ENCODE measurements around the gene ANKRD34A. TPM values are rescaled to one million over a fixed set of nuclear protein-coding genes. Genes with fewer than 3 reads are reported as not detected.

The ANKRD34A gene
- total RNA-seq, 1 donor from 2014 or later = under 0.01 TPM

- no peaks in the 10 kb centered on the region for H3K9me3 ChIP-seq (ENCODE audit: control insufficient read depth in 3 of 3, low read length in 3 of 3)
- H3K36me3 ChIP-seq (ENCODE audit: control insufficient read depth in 3 of 3, insufficient read depth in 3 of 3, low read length in 3 of 3) = peaks cover 37 to 39% (median 39%) of the 10 kb centered on the region in 3 donors
- no peaks in the 10 kb centered on the region for H3K27me3 ChIP-seq (ENCODE audit: control insufficient read depth in 3 of 3, insufficient read depth in 3 of 3, low read length in 3 of 3)
- H3K4me3 ChIP-seq (ENCODE audit: low read length in 3 of 3) = peak overlapping the region; percentile 88 to 93 (median 93)
- peak overlapping the region; percentile 99 for H3K27ac ChIP-seq (ENCODE audit: low read depth, low read length)
- H3K4me1 ChIP-seq (ENCODE audit: control insufficient read depth in 3 of 3, insufficient read depth in 3 of 3, low read length in 3 of 3) = peaks cover 37 to 53% (median 38%) of the 10 kb centered on the region in 3 donors
- peak overlapping the region; percentile 88 to 95 (median 94) for H3K9ac ChIP-seq (ENCODE audit: low read depth in 1 of 3, low read length in 3 of 3)
Observed at GRCh38 chr1:145997016-145997717, 32.8 kb upstream of the ANKRD34A start.

- Histone ChIP-seq H3K36me3 (ENCODE audit: control insufficient read depth in 3 of 3, insufficient read depth in 3 of 3, low read length in 3 of 3) (peaks cover 37 to 39% (median 39%) of the 10 kb centered on the region in 3 donors), H3K4me1 (ENCODE audit: control insufficient read depth in 3 of 3, insufficient read depth in 3 of 3, low read length in 3 of 3) (peaks cover 38 to 50% (median 40%) of the 10 kb centered on the region in 3 donors), H3K9me3 (ENCODE audit: control insufficient read depth in 3 of 3, low read length in 3 of 3) (no peaks in the 10 kb centered on the region), H3K4me3 (ENCODE audit: low read length in 3 of 3) (peak within 1 kb of the TSS; percentile 92 to 97 (median 93)), H3K9ac (ENCODE audit: low read depth in 1 of 3, low read length in 3 of 3) (peak within 1 kb of the TSS; percentile 94 to 97 (median 95)), H3K27ac (ENCODE audit: low read depth, low read length) (peak within 1 kb of the TSS; percentile 99), H3K27me3 (ENCODE audit: control insufficient read depth in 3 of 3, insufficient read depth in 3 of 3, low read length in 3 of 3) (no peaks in the 10 kb centered on the region)
Observed at GRCh38 chr1:145996433-145997015, 32.1 kb upstream of the ANKRD34A start, which contains the start of gene TXNIP. Gene TXNIP (minus strand): TSS chr1:145996579. CDS start chr1:145996266, 313 bp downstream.

GRCh38 chr1:145995964-145996432 lies 31.6 kb upstream of the ANKRD34A start:
- Histone ChIP-seq H3K4me3 (ENCODE audit: low read length in 3 of 3) (peak overlapping the region; percentile 92 to 97 (median 93)), H3K9ac (ENCODE audit: low read depth in 1 of 3, low read length in 3 of 3) (peak overlapping the region; percentile 94 to 97 (median 95)), H3K36me3 (ENCODE audit: control insufficient read depth in 3 of 3, insufficient read depth in 3 of 3, low read length in 3 of 3) (peaks cover 37 to 39% (median 39%) of the 10 kb centered on the region in 3 donors), H3K27me3 (ENCODE audit: control insufficient read depth in 3 of 3, insufficient read depth in 3 of 3, low read length in 3 of 3) (no peaks in the 10 kb centered on the region), H3K4me1 (ENCODE audit: control insufficient read depth in 3 of 3, insufficient read depth in 3 of 3, low read length in 3 of 3) (peaks cover 38 to 50% (median 40%) of the 10 kb centered on the region in 3 donors), H3K27ac (ENCODE audit: low read depth, low read length) (peak overlapping the region; percentile 99), H3K9me3 (ENCODE audit: control insufficient read depth in 3 of 3, low read length in 3 of 3) (no peaks in the 10 kb centered on the region)

DNA sequence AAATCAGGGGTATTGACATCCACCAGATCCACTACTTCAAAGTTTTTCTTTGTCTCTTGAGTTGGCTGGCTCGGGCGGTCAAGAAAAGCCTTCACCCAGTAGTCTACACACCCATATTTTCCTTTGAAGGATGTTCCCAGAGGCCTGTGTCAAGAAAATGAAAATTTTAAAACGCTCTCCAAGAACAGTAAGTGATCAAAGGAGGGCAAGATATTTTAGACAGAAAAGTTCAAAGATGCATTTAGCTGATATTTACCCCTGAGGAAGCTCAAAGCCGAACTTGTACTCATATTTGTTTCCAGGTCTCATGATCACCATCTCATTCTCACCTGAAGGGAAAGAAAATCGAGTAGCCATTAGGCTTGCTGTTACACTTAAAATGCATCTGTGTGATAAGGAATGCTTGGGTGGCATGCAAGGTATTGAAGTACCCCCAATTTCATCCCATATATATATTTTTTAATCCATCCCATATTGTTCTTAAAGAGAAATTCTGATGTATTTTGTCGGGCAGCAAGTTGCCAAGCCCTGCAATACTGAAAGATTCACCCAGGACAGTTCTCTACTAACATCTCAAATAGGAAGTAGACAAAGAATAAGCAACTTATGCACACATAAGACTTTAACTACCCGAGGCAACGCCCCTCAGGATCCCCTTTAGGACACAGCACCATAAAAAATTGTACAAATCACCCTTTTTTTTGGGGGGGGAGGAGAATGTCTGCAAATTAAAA lies 30.9 kb upstream of the ANKRD34A start:
- peaks cover 37 to 39% (median 39%) of the 10 kb centered on the region in 3 donors for H3K36me3 ChIP-seq (ENCODE audit: control insufficient read depth in 3 of 3, insufficient read depth in 3 of 3, low read length in 3 of 3)
- peak overlapping the region; percentile 99 for H3K27ac ChIP-seq (ENCODE audit: low read depth, low read length)
- H3K9ac ChIP-seq (ENCODE audit: low read depth in 1 of 3, low read length in 3 of 3) = peak overlapping the region; percentile 94 to 97 (median 95)
- H3K4me3 ChIP-seq (ENCODE audit: low read length in 3 of 3) = peak overlapping the region; percentile 92 to 97 (median 93)
- H3K4me1 ChIP-seq (ENCODE audit: control insufficient read depth in 3 of 3, insufficient read depth in 3 of 3, low read length in 3 of 3) = peaks cover 40 to 50% (median 41%) of the 10 kb centered on the region in 3 donors
- no peaks in the 10 kb centered on the region for H3K9me3 ChIP-seq (ENCODE audit: control insufficient read depth in 3 of 3, low read length in 3 of 3)
- H3K27me3 ChIP-seq (ENCODE audit: control insufficient read depth in 3 of 3, insufficient read depth in 3 of 3, low read length in 3 of 3) = no peaks in the 10 kb centered on the region

DNA sequence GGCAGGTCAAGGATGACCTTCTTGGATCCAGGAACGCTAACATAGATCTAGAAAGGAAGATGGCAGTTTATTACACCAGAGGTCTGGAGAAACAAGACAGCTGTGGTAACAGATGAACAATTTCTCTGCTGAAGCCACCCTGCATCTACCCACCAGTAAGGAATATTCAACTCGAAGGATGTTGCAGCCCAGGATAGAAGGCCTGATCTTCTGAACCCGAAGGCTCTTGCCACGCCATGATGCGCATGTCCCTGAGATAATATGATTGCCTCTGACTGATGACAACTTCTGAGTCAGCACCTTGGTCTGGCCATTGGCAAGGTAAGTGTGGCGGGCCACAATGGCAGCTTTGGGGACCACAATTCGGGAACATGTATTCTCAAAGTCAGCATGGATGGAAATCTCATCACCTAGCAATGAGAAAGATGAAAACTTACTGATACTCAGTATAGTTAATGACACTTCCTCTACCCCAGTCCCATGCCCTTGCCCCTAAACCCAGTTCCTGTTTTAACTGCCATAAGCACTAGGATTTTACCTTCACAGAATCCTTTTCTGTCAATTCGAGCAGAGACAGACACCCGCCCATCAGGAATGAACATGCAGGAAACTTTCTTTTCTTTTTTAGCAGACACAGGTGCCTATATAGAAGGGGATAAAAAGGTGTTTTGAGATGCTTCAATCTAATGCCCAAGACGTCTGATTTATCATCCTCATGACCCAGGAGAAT lies 30.2 kb upstream of the ANKRD34A start:
- H3K27ac ChIP-seq (ENCODE audit: low read depth, low read length) = peak overlapping the region; percentile 99

DNA sequence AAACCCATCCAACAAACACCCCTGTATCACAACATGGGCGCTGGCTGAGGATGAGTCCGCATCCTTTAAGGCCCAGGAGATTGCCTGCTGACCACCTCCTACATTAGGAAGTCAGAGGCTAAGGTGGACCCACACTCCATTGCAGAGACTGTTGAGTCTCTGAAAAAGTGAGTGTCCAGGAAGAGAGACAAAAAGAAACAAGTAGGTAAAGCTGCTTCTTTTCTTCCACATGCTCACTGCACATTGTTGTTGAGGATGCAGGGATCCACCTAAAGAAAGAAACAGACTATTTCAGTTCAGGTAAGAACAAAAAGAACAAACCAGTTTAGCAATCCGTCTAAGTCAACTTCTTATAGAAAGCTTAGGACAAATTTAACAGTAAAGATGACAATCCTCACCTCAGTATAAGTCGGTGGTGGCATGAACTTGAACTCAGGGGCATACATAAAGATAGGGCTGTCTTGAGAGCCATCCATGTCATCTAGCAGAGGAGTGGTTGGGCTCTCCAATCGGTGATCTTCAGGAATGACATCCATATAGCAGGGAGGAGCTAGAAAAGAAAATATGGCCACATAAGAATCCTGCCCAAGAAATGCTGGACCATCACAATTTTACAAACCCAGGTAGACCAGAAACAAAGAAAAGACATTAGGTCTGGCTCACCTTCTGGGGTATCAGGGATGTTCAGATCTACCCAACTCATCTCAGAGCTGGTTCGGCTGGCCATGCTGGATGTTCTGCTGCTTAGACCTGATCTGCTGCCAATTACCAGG lies 29.4 kb upstream of the ANKRD34A start:
- Histone ChIP-seq H3K27ac (ENCODE audit: low read depth, low read length) (peak overlapping the region; percentile 99), H3K9ac (ENCODE audit: low read depth in 1 of 3, low read length in 3 of 3) (peak overlapping the region; percentile 94 to 97 (median 95)), H3K27me3 (ENCODE audit: control insufficient read depth in 3 of 3, insufficient read depth in 3 of 3, low read length in 3 of 3) (no peaks in the 10 kb centered on the region), H3K9me3 (ENCODE audit: control insufficient read depth in 3 of 3, low read length in 3 of 3) (no peaks in the 10 kb centered on the region), H3K4me3 (ENCODE audit: low read length in 3 of 3) (peak overlapping the region; percentile 92 to 97 (median 93)), H3K36me3 (ENCODE audit: control insufficient read depth in 3 of 3, insufficient read depth in 3 of 3, low read length in 3 of 3) (peaks cover 37 to 39% (median 39%) of the 10 kb centered on the region in 3 donors), H3K4me1 (ENCODE audit: control insufficient read depth in 3 of 3, insufficient read depth in 3 of 3, low read length in 3 of 3) (peaks cover 27 to 36% (median 29%) of the 10 kb centered on the region in 3 donors)

More for the DNA sequence above, 30.2 kb upstream of the ANKRD34A start:
- H3K36me3 ChIP-seq (ENCODE audit: control insufficient read depth in 3 of 3, insufficient read depth in 3 of 3, low read length in 3 of 3) = peaks cover 37 to 39% (median 39%) of the 10 kb centered on the region in 3 donors
- peaks cover 32 to 44% (median 35%) of the 10 kb centered on the region in 3 donors for H3K4me1 ChIP-seq (ENCODE audit: control insufficient read depth in 3 of 3, insufficient read depth in 3 of 3, low read length in 3 of 3)
- H3K9ac ChIP-seq (ENCODE audit: low read depth in 1 of 3, low read length in 3 of 3) = peak overlapping the region; percentile 94 to 97 (median 95)
- H3K4me3 ChIP-seq (ENCODE audit: low read length in 3 of 3) = peak overlapping the region; percentile 92 to 97 (median 93)
- no peaks in the 10 kb centered on the region for H3K9me3 ChIP-seq (ENCODE audit: control insufficient read depth in 3 of 3, low read length in 3 of 3)
- no peaks in the 10 kb centered on the region for H3K27me3 ChIP-seq (ENCODE audit: control insufficient read depth in 3 of 3, insufficient read depth in 3 of 3, low read length in 3 of 3)

GRCh38 chr1:145992958-145993617 lies 28.7 kb upstream of the ANKRD34A start:
- peak overlapping the region; percentile 99 for H3K27ac ChIP-seq (ENCODE audit: low read depth, low read length)
- H3K9ac ChIP-seq (ENCODE audit: low read depth in 1 of 3, low read length in 3 of 3) = peak overlapping the region; percentile 94 to 97 (median 95)
- no peaks in the 10 kb centered on the region for H3K9me3 ChIP-seq (ENCODE audit: control insufficient read depth in 3 of 3, low read length in 3 of 3)
- no peaks in the 10 kb centered on the region for H3K27me3 ChIP-seq (ENCODE audit: control insufficient read depth in 3 of 3, insufficient read depth in 3 of 3, low read length in 3 of 3)
- peak overlapping the region; percentile 92 to 97 (median 93) for H3K4me3 ChIP-seq (ENCODE audit: low read length in 3 of 3)
- H3K36me3 ChIP-seq (ENCODE audit: control insufficient read depth in 3 of 3, insufficient read depth in 3 of 3, low read length in 3 of 3) = peaks cover 37 to 39% (median 39%) of the 10 kb centered on the region in 3 donors
- H3K4me1 ChIP-seq (ENCODE audit: control insufficient read depth in 3 of 3, insufficient read depth in 3 of 3, low read length in 3 of 3) = peaks cover 20 to 30% (median 23%) of the 10 kb centered on the region in 3 donors

- Histone ChIP-seq H3K36me3 (ENCODE audit: control insufficient read depth in 3 of 3, insufficient read depth in 3 of 3, low read length in 3 of 3) (peaks cover 37 to 39% (median 39%) of the 10 kb centered on the region in 3 donors), H3K27ac (ENCODE audit: low read depth, low read length) (peak overlapping the region; percentile 99), H3K9me3 (ENCODE audit: control insufficient read depth in 3 of 3, low read length in 3 of 3) (no peaks in the 10 kb centered on the region), H3K4me3 (ENCODE audit: low read length in 3 of 3) (peak overlapping the region; percentile 71 to 97 (median 93)), H3K9ac (ENCODE audit: low read depth in 1 of 3, low read length in 3 of 3) (peak overlapping the region; percentile 60 to 97 (median 72)), H3K27me3 (ENCODE audit: control insufficient read depth in 3 of 3, insufficient read depth in 3 of 3, low read length in 3 of 3) (no peaks in the 10 kb centered on the region), H3K4me1 (ENCODE audit: control insufficient read depth in 3 of 3, insufficient read depth in 3 of 3, low read length in 3 of 3) (peaks cover 19 to 26% (median 20%) of the 10 kb centered on the region in 3 donors)
Observed at GRCh38 chr1:145992502-145992936, 28.1 kb upstream of the ANKRD34A start.
